Thoracic aorta (tissue), 2 donors: ENCODE data around the gene RAI2. TPM values are rescaled to one million over a fixed set of nuclear protein-coding genes. Genes with fewer than 3 reads are reported as not detected.

Experiments
- ATAC-seq: fragments of 150-250 bp; one replicate; pipeline ENCODE4 v1.8.0; 2017; ENCODE audit warnings: low read depth; ENCODE audit not compliant: insufficient number of reproducible peaks, low FRiP score
- DNase-seq: peaks from one replicate; pipeline ENCODE4 v3.0.0-alpha.2; 2020; ENCODE audit warnings: low spot score
- H3K27ac ChIP-seq, 2 donors: fragments of 200-600 bp; sonication (generic); 1 replicate in 1 of 2; 2 replicates in 1 of 2; pipeline ENCODE4 v1.5.1; 2016; ENCODE audit warnings: mild to moderate bottlenecking in 2 of 2, moderate library complexity in 2 of 2
- H3K27me3 ChIP-seq: fragments of 200-600 bp; sonication (generic); replicated peaks from 2 replicates; pipeline ENCODE4 v1.6.0; 2016; ENCODE audit warnings: mild to moderate bottlenecking; ENCODE audit not compliant: insufficient read depth
- H3K36me3 ChIP-seq: fragments of 200-600 bp; sonication (generic); one replicate; pipeline ENCODE4 v1.5.1; 2016
- H3K4me1 ChIP-seq, 2 donors: fragments of 200-600 bp; sonication (generic); 1 replicate in 1 of 2; 2 replicates in 1 of 2; pipeline versions ENCODE4 v1.5.1 to v1.6.0; 2016; ENCODE audit warnings: low read depth in 2 of 2, mild to moderate bottlenecking in 1 of 2; ENCODE audit not compliant: control insufficient read depth in 1 of 2
- H3K4me3 ChIP-seq: fragments of 200-600 bp; sonication (generic); 2 replicates; pipeline ENCODE4 v1.5.1; 2016; ENCODE audit warnings: mild to moderate bottlenecking
- H3K9me3 ChIP-seq: fragments of 200-600 bp; sonication (generic); 2 replicates; pipeline ENCODE4 v1.5.1; 2016
- total RNA-seq, 2 donors: library from RNA; depleted of rRNA; stranded (reverse); fragments of >200 nt; gene quantifications; one replicate each; pipeline versions ENCODE4 v1.1.0 to v1.2.3, GENCODE V29; 2016
- TF ChIP-seq, protein P1 (sequence below): fragments of 200-600 bp; sonication (generic); IDR thresholded peaks from one replicate; pipeline ENCODE4 v1.5.1; 2019; ENCODE audit warnings: antibody characterized with exemption

The RAI2 gene
- total RNA-seq, 2 donors from 2014 or later, result 15.9 to 21.5 TPM

DNA sequence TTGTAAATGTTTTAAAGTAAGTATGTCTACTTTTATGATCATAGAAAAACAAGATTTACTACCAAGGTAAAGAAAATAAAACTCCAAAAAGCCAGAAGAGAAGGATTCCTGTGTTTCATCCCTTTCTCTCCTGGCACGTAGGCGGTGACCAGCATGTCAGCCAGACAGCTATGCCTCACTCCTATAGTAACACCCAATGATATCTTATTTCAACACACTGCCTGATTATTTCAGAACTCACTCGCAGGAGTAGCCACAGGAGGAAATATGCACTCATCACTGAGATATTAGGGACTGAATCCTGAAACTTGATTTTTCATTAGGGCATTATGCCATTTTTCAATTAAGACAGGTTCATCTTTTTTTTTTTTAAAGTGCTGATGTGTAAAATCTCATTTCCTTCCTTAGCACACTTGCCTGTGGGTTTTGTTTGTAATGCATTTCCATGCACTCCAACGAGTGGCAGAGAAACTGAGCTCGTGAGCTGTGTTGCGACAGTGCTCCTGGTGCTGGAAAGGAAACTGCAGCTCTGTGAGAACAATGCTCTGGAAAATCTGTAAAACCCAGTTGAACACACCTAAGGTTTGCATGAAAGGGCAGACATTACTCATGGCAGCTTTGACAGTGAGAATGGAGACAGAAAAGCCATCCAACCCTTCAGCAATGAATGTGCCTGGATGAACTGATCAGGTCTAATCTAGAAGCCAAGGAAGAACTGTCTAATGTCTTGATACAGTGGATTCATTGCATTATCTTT, 18.2 kb downstream of the RAI2 start:
- Histone ChIP-seq H3K4me1 (no peaks in the 10 kb centered on the region), H3K27me3 (no peaks in the 10 kb centered on the region), H3K36me3 (no peaks in the 10 kb centered on the region), H3K27ac (no peak overlapping the region), H3K4me3 (no peak overlapping the region), H3K9me3 (no peaks in the 10 kb centered on the region)
- no peak for ATAC-seq
- TF ChIP-seq, protein P1, sequence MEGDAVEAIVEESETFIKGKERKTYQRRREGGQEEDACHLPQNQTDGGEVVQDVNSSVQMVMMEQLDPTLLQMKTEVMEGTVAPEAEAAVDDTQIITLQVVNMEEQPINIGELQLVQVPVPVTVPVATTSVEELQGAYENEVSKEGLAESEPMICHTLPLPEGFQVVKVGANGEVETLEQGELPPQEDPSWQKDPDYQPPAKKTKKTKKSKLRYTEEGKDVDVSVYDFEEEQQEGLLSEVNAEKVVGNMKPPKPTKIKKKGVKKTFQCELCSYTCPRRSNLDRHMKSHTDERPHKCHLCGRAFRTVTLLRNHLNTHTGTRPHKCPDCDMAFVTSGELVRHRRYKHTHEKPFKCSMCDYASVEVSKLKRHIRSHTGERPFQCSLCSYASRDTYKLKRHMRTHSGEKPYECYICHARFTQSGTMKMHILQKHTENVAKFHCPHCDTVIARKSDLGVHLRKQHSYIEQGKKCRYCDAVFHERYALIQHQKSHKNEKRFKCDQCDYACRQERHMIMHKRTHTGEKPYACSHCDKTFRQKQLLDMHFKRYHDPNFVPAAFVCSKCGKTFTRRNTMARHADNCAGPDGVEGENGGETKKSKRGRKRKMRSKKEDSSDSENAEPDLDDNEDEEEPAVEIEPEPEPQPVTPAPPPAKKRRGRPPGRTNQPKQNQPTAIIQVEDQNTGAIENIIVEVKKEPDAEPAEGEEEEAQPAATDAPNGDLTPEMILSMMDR, result no peak
- DNase-seq, result no peak

DNA sequence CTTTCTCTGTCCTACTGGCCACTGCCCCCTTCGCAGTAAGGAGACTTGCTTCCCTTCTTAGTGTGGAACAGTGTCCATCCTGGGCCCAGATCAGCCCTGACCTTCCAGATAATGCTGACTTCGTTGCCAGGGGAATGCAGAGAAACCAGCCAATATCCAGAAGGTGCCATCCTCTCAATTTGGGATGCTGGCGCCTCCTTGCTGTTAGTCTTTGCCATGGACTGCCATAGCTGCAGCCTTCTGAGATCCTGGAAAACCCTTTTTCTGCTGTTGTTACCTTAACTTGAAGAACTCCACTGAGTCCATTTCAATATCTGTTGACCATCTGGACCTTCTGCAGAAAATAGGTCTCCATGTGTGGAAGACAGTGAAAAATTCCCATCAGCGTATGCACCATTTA, 21.8 kb downstream of the RAI2 start:
- Histone ChIP-seq H3K27ac (no peak overlapping the region), H3K27me3 (no peaks in the 10 kb centered on the region), H3K4me3 (no peak overlapping the region), H3K36me3 (no peaks in the 10 kb centered on the region), H3K4me1 (no peaks in the 10 kb centered on the region), H3K9me3 (no peaks in the 10 kb centered on the region)
- DNase-seq, result no peak
- TF ChIP-seq, protein P1, result no peak
- ATAC-seq, result no peak

DNA sequence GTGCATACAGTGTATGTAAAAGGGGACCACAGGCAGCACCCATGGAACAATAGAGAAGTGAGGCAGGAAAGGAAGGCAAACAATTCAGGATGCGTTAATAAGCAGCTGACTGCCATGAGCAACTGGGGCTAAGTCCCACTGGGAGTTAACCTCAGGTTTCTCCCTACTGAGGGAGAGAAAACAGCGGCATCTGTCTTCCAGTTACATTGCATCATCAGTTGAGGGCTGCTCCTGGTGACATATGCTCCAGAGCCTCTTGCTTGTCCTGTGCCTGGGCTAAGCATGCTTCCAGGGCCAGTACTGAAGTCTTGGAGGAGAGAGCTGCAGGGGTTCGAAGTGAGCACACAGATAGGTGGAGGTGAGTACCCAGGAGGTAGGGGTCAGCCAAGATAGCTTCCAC, 24.3 kb downstream of the RAI2 start:
- Histone ChIP-seq H3K27ac (no peak overlapping the region), H3K9me3 (no peaks in the 10 kb centered on the region), H3K36me3 (no peaks in the 10 kb centered on the region), H3K27me3 (no peaks in the 10 kb centered on the region), H3K4me3 (no peak overlapping the region), H3K4me1 (no peaks in the 10 kb centered on the region)
- DNase-seq, result no peak
- ATAC-seq, result no peak
- TF ChIP-seq, protein P1, result no peak

DNA sequence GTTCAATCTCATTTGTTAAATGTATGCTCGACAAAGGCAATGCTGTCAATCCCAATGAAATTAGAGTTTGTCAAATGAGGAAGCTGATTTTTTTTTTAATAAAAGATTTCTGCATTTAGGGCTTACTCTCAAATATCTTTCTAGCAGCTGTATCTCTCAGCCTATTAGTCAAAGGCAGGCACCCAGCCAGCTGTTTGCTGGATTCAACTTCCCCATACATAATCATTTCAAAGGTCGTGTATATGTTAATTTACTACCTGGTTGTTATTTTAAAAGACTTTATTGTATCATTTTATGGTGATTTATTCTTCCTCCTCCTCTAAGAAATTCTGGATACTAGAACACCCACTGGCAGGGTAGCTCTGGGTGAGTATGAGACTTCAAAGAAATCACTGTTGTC, 27.1 kb downstream of the RAI2 start:
- Histone ChIP-seq H3K36me3 (no peaks in the 10 kb centered on the region), H3K27me3 (no peaks in the 10 kb centered on the region), H3K4me3 (no peak overlapping the region), H3K4me1 (peaks cover 0 to 9% of the 10 kb centered on the region in 2 donors), H3K27ac (no peak overlapping the region), H3K9me3 (no peaks in the 10 kb centered on the region)
- ATAC-seq (no peak), DNase-seq (no peak)
- TF ChIP-seq, protein P1, result no peak

DNA sequence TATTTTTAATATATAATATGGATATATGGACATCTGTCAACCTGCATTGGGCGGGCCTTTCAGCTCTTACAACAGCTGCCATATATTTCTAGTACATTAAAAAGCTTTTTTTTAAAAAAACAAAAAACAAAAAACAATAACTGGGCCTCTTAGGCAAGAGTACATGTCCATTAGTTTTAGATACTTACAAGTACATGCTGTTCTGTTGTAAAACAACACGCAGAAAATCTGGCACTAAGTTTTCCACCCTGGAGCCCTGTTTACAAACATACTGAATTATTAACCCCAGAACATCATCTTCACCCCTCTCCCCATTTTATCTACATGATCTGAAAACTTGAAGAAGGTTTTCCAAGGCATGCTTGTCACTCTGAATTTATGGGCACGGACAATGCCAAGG, 29.8 kb downstream of the RAI2 start:
- DNase-seq (no peak), ATAC-seq (no peak)
- H3K4me1 ChIP-seq, result peaks cover 0 to 15% of the 10 kb centered on the region in 2 donors
- TF ChIP-seq, protein P1, result no peak
- H3K4me3 ChIP-seq, result no peak overlapping the region
- H3K36me3 ChIP-seq, result no peaks in the 10 kb centered on the region
- no peaks in the 10 kb centered on the region for H3K27me3 ChIP-seq
- H3K9me3 ChIP-seq, result no peaks in the 10 kb centered on the region
- no peak overlapping the region for H3K27ac ChIP-seq
